ENCODE results near the gene FBLN5.
"Not testable (repeated sequence)": the region's sequence is repeated elsewhere in the genome, so short reads cannot be mapped to it uniquely, and the experiment has no call there.

FBLN5 gene

GRCh38 chr14:91882776-91883175 lies 64.7 kb downstream of the FBLN5 start:
- no peak for DNase-seq

GRCh38 chr14:91882369-91882768 lies 65.1 kb downstream of the FBLN5 start:
- DNase-seq = no peak

GRCh38 chr14:91879196-91879595 lies 68.3 kb downstream of the FBLN5 start:
- no peak for DNase-seq

- DNase-seq = no peak
Observed at GRCh38 chr14:91878274-91878673, 69.2 kb downstream of the FBLN5 start.

- DNase-seq = no peak
Observed at GRCh38 chr14:91877376-91877915, 70.0 kb downstream of the FBLN5 start.

GRCh38 chr14:91876492-91876891 lies 71.0 kb downstream of the FBLN5 start:
- no peak for DNase-seq

- no peak for DNase-seq
Observed at GRCh38 chr14:91875525-91876286, 71.8 kb downstream of the FBLN5 start.

GRCh38 chr14:91873471-91874415 lies 73.8 kb downstream of the FBLN5 start:
- no peak for DNase-seq

- DNase-seq = no peak
Observed at GRCh38 chr14:91872517-91873470, 74.7 kb downstream of the FBLN5 start.

GRCh38 chr14:91872011-91872501 lies 75.4 kb downstream of the FBLN5 start:
- DNase-seq = no peak

- DNase-seq = not testable (repeated sequence)
Observed at GRCh38 chr14:91871401-91871800, 76.1 kb downstream of the FBLN5 start.

GRCh38 chr14:91870890-91871289 lies 76.6 kb downstream of the FBLN5 start:
- no peak for DNase-seq

GRCh38 chr14:91870001-91870400 lies 77.5 kb downstream of the FBLN5 start:
- DNase-seq = no peak

- no peak for DNase-seq
Observed at GRCh38 chr14:91869556-91869955, 77.9 kb downstream of the FBLN5 start.

GRCh38 chr14:91867316-91867988 lies 80.0 kb downstream of the FBLN5 start, which contains the start of gene TC2N:
Gene TC2N (minus strand): TSS chr14:91867536. CDS start chr14:91813769, 53,767 bp downstream.
- no peak for DNase-seq

- no peak for DNase-seq
Observed at GRCh38 chr14:91866511-91867295, 80.8 kb downstream of the FBLN5 start.

- DNase-seq = no peak
Observed at GRCh38 chr14:91866061-91866460, 81.4 kb downstream of the FBLN5 start.

- no peak for DNase-seq
Observed at GRCh38 chr14:91862417-91862816, 85.1 kb downstream of the FBLN5 start.

GRCh38 chr14:91861091-91861490 lies 86.4 kb downstream of the FBLN5 start:
- no peak for DNase-seq

GRCh38 chr14:91860238-91860637 lies 87.3 kb downstream of the FBLN5 start:
- DNase-seq = no peak
